PC-9 (cell line): Measurements from ENCODE around the gene LRRC27. TPM values are rescaled to one million over a fixed set of nuclear protein-coding genes. Genes with fewer than 3 reads are reported as not detected.

ENCODE experiments used
- BruUV-seq: library from RNA; stranded (reverse); fragments of 400-500 nt; replicated peaks from 2 replicates; lab custom pipeline; 2021; lab: Mats Ljungman, UMichigan
- CTCF ChIA-PET: fragments of 300-600 bp; sonication (Branson Sonifier 250); formaldehyde crosslinking; loops from one replicate; lab custom pipeline; 2022; ENCODE audit warnings: antibody characterized with exemption; lab: Charles Lee
- POLR2A ChIA-PET: fragments of 300-600 bp; sonication (Branson Sonifier 250); formaldehyde crosslinking; loops from one replicate; lab custom pipeline; 2022; ENCODE audit warnings: antibody characterized with exemption; ENCODE audit not compliant: unreplicated experiment; lab: Charles Lee
- DNase-seq, 2 experiments: peaks; one replicate each; pipeline versions ENCODE4 v3.0.0 to v3.0.0-alpha.2; 2015 to 2022; ENCODE audit warnings: mixed read lengths in 1 of 2
- H2AFZ ChIP-seq: fragments of 200-600 bp; sonication (generic); 2 replicates; pipeline ENCODE4 v1.8.1; 2017; ENCODE audit warnings: antibody characterized with exemption
- H3F3A ChIP-seq: fragments of 200-600 bp; sonication (generic); 2 replicates; pipeline ENCODE4 v1.8.1; 2017; ENCODE audit warnings: antibody characterized with exemption, mild to moderate bottlenecking, low read depth; ENCODE audit not compliant: insufficient read depth
- H3K27ac ChIP-seq: fragments of 200-600 bp; sonication (generic); 2 replicates; pipeline ENCODE4 v1.6.1; 2016; ENCODE audit warnings: mixed run types
- H3K27me3 ChIP-seq: fragments of 200-600 bp; sonication (generic); 2 replicates; pipeline ENCODE4 v1.6.1; 2016; ENCODE audit warnings: low read depth, mixed run types; ENCODE audit not compliant: insufficient read depth
- H3K36me3 ChIP-seq: fragments of 200-600 bp; sonication (generic); 2 replicates; pipeline ENCODE4 v1.6.1; 2016; ENCODE audit warnings: low read depth, mixed run types
- H3K4me1 ChIP-seq: fragments of 200-600 bp; sonication (generic); replicated peaks from 2 replicates; pipeline ENCODE4 v1.6.1; 2016; ENCODE audit warnings: mixed run types; ENCODE audit not compliant: insufficient read depth
- H3K4me2 ChIP-seq: fragments of 200-600 bp; sonication (generic); 2 replicates; pipeline ENCODE4 v1.6.1; 2017; ENCODE audit warnings: mixed run types
- H3K4me3 ChIP-seq: fragments of 200-600 bp; sonication (generic); 2 replicates; pipeline ENCODE4 v1.6.1; 2016; ENCODE audit warnings: mixed run types
- H3K79me2 ChIP-seq: fragments of 200-600 bp; sonication (generic); 2 replicates; pipeline ENCODE4 v1.6.1; 2017; ENCODE audit warnings: low read depth, mixed run types
- H3K9me2 ChIP-seq: fragments of 200-600 bp; sonication (generic); 2 replicates; pipeline ENCODE4 v1.8.1; 2017; ENCODE audit warnings: mild to moderate bottlenecking; ENCODE audit not compliant: insufficient read depth
- H3K9me3 ChIP-seq: fragments of 200-600 bp; sonication (generic); 2 replicates; pipeline ENCODE4 v1.8.1; 2016; ENCODE audit warnings: low read depth; ENCODE audit not compliant: insufficient read depth
- H4K20me1 ChIP-seq: fragments of 200-600 bp; sonication (generic); 2 replicates; pipeline ENCODE4 v1.8.1; 2017; ENCODE audit not compliant: insufficient read depth
- EZH2 ChIP-seq: fragments of 200-600 bp; sonication (generic); IDR thresholded peaks from 2 replicates; pipeline ENCODE4 v1.8.0; 2017; ENCODE audit warnings: antibody characterized with exemption, low read depth
- intact Hi-C: fragments of 100-400 bp; cut with micrococcal nuclease; formaldehyde crosslinking; loops from one replicate; pipeline ENCODE4 v1.10.0; 2022; ENCODE audit not compliant: unreplicated experiment
- total RNA-seq: library from RNA; stranded (reverse); gene quantifications from 2 replicates; pipeline ENCODE4 v1.2.3, GENCODE V29; 2021
- TF ChIP-seq, protein P1 (sequence below): fragments of 200-600 bp; sonication (generic); conservative IDR thresholded peaks from 2 replicates; pipeline ENCODE4 v1.6.1; 2017; ENCODE audit warnings: mixed run types, antibody characterized with exemption, mild to moderate bottlenecking, moderate library complexity

LRRC27 gene
- total RNA-seq, 1 experiment from 2014 or later, result 10.0 TPM

GRCh38 chr10:132392184-132392800 lies 60.3 kb downstream of the LRRC27 start:
- no peak for DNase-seq
- no peak for TF ChIP-seq EZH2
- TF ChIP-seq, protein P1, sequence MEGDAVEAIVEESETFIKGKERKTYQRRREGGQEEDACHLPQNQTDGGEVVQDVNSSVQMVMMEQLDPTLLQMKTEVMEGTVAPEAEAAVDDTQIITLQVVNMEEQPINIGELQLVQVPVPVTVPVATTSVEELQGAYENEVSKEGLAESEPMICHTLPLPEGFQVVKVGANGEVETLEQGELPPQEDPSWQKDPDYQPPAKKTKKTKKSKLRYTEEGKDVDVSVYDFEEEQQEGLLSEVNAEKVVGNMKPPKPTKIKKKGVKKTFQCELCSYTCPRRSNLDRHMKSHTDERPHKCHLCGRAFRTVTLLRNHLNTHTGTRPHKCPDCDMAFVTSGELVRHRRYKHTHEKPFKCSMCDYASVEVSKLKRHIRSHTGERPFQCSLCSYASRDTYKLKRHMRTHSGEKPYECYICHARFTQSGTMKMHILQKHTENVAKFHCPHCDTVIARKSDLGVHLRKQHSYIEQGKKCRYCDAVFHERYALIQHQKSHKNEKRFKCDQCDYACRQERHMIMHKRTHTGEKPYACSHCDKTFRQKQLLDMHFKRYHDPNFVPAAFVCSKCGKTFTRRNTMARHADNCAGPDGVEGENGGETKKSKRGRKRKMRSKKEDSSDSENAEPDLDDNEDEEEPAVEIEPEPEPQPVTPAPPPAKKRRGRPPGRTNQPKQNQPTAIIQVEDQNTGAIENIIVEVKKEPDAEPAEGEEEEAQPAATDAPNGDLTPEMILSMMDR, result no peak
- intact Hi-C loops, result no loop called here
- H3K27ac ChIP-seq, result no peak overlapping the region
- no TSS peak for BruUV-seq
- H4K20me1 ChIP-seq, result no peaks in the 10 kb centered on the region
- H3K9me3 ChIP-seq, result no peaks in the 10 kb centered on the region
- H3K9me2 ChIP-seq, result no peaks in the 10 kb centered on the region
- H3K36me3 ChIP-seq, result no peaks in the 10 kb centered on the region
- POLR2A ChIA-PET, result no interaction called here
- no peaks in the 10 kb centered on the region for H3K27me3 ChIP-seq
- CTCF ChIA-PET, result no interaction called here
- peaks cover 18% of the 10 kb centered on the region for H3K4me1 ChIP-seq
- H3K4me3 ChIP-seq, result no peak overlapping the region
- H3F3A ChIP-seq, result no peaks in the 10 kb centered on the region; the same call in 1 of the 2 replicates
- H2AFZ ChIP-seq, result no peak overlapping the region
- no peak overlapping the region for H3K4me2 ChIP-seq
- no peaks in the 10 kb centered on the region for H3K79me2 ChIP-seq

DNA sequence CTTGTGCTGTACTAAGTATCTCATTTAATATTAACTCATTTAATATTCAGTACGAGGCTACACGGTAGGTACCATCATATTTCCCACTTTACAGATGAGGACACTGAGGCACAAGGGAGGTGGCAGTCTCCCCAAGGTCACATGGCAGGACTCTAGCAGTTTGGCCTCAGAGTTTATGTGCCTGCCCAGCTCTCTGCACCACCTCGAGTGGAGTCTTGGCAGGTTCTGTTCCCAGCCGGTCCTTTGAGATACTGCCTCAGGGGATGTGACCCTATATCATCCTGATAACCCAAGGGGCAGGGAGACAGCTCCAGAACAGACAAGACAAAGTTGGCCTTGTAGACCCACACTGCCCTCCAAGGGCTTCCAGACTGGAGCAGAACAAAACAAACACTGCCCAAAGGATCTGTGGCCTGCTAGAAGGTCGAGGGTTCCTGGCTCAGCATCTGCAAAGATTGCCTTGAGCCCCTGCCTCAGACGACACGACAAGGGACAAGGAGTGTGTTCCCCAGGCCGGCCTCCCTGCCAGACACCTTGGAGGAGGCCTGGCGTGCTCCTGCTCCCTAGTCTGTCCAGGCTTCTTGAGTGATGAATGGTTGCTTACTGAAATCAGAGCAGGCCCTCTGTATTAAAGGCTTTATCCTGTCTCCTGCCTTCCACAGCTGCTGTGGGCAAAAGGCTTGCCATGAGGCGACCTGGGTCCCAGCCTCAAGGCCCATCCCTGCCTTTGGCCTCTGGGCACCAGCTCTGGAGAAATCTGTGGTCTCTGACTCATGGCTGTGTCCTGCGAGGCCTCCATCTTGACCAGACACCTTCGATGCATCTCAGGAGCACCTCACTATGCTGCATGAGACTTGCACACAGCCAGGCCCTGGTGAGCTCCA lies 61.1 kb downstream of the LRRC27 start:
- peaks cover 5% of the 10 kb centered on the region for H3K79me2 ChIP-seq
- peaks cover 20% of the 10 kb centered on the region for H3K4me1 ChIP-seq
- no TSS peak for BruUV-seq
- no peaks in the 10 kb centered on the region for H3K36me3 ChIP-seq
- H3K4me3 ChIP-seq, result no peak overlapping the region
- ChIA-PET CTCF (no interaction called here), POLR2A (no interaction called here)
- 0 out of 2 replicates have a peak overlapping the region, but pooled peaks have one; percentile 10 for H3K4me2 ChIP-seq
- intact Hi-C loops, result no loop called here
- no peaks in the 10 kb centered on the region for H3K9me2 ChIP-seq
- DNase-seq, result peak; percentile 29 to 66
- H3K9me3 ChIP-seq, result no peaks in the 10 kb centered on the region
- no peak overlapping the region for H3K27ac ChIP-seq
- no peak overlapping the region for H2AFZ ChIP-seq
- H3K27me3 ChIP-seq, result no peaks in the 10 kb centered on the region
- TF ChIP-seq, protein P1, result no peak
- TF ChIP-seq EZH2, result no peak
- H3F3A ChIP-seq, result no peaks in the 10 kb centered on the region; the same call in 1 of the 2 replicates
- H4K20me1 ChIP-seq, result no peaks in the 10 kb centered on the region

GRCh38 chr10:132393695-132394181 lies 61.7 kb downstream of the LRRC27 start:
- TF ChIP-seq, protein P1, result no peak
- no peak for TF ChIP-seq EZH2
- Histone ChIP-seq H3K4me1 (peaks cover 26% of the 10 kb centered on the region), H3K9me2 (no peaks in the 10 kb centered on the region), H3K9me3 (no peaks in the 10 kb centered on the region), H3K27me3 (no peaks in the 10 kb centered on the region), H3K4me3 (no peak overlapping the region), H3K27ac (no peak overlapping the region), H3K4me2 (no peak overlapping the region), H3K36me3 (no peaks in the 10 kb centered on the region), H2AFZ (no peak overlapping the region), H3K79me2 (peaks cover 12% of the 10 kb centered on the region), H3F3A (no peaks in the 10 kb centered on the region; the same call in 1 of the 2 replicates), H4K20me1 (no peaks in the 10 kb centered on the region)
- ChIA-PET CTCF (no interaction called here), POLR2A (no interaction called here)
- no peak for DNase-seq
- intact Hi-C loops, result no loop called here
- no TSS peak for BruUV-seq
